Endometrial microvascular endothelial cells (primary cell): ENCODE measurements around the gene CDK8. TPM values are rescaled to one million over a fixed set of nuclear protein-coding genes. Genes with fewer than 3 reads are reported as not detected.

Experiments used
- in situ Hi-C: cut with HindIII; loops from 2 replicates; pipeline ENCODE4 v1.10.0; 2017; ENCODE audit warnings: low sequenced_read_pairs, low pct_unique_long_range_greater_than_20kb; ENCODE audit errors: inconsistent ontology term
- total RNA-seq: library from RNA; depleted of rRNA; stranded (reverse); fragments of >200 nt; gene quantifications from one replicate; pipeline ENCODE4 v1.2.3, GENCODE V29; 2015; ENCODE audit errors: inconsistent ontology term

Gene CDK8
- total RNA-seq = 11.8 TPM

DNA sequence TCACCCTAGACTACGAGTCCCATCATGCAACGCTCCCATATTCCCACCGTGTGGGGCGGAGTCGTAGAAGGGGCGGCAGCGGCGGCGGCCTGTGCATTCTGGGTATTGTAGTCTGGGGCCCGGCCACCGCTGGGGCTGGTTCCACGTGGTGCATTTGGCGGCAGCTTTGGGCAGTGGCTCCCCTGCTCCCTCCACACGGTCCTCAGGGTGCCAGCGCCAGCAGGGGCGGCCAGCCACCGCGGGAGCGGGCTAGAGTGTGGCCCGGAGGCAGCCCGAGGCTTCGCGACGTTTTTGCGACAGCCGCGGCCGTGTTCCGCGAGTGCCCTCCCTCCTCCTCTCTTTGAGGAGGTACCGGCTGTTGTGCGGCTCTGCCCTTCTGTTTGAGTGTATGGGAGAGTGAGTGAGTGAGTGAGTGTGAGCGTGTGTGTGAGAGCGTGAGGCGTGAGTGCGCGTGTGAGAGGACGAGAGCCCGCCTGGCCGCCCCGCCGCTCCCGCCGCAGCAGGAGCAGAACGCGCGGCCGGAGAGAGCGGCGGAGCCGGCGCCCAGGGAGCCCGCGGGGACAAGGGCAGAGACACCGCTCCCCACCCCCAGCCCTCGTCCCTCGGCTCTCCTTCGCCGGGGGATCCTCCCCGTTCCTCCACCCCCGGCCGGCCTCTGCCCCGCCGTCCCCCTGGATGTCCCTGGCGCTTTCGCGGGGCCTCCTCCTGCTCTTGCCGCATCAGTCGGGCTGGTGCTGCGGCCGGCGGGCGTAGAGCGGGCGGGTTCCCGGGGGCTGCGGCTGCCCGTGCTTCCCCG lies at the start of gene CDK8:
Gene CDK8 (plus strand): TSS at position 343 of the 796 bp plus-strand sequence. CDS start 513 bp downstream, outside the sequence.
- in situ Hi-C loops = no loop called here

DNA sequence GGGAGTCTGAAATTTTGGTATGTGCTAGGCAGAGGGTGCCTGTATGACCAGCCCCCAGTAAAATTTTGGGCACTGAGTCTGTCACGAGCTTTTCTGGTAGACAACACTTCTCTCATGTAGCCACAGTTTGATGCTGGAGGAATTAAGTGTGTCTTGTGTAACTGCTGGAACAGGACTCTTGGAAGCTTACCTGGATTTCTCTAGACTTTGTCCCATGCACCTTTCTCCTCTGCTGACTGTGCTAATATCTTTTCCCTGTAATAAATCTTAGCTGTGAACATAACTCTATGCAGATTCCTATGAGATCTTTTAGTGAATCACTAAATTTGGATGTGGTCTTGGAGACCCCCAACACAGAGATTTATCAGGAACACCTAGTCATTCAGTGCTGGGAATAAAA lies 45.6 kb upstream of the CDK8 start:
- in situ Hi-C loops = no loop called here

DNA sequence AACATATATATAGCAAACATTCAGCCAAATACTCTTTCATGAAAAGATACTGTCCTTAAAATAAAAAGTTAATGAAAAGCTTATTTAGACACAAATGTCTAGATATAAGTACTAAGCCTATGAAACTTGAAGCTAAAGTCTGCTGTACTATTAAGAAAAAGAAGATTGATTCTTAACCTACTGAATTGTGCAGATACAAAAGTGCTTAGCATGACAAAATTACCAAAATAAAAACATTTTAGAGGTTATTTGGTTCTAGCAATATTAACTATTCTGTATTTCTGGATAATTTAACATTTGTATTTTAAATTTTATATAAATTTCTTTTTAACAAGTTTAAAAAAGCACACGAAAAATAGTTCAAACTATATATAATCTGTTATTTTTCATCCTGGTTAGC lies 40.6 kb upstream of the CDK8 start:
- in situ Hi-C loops = no loop called here

DNA sequence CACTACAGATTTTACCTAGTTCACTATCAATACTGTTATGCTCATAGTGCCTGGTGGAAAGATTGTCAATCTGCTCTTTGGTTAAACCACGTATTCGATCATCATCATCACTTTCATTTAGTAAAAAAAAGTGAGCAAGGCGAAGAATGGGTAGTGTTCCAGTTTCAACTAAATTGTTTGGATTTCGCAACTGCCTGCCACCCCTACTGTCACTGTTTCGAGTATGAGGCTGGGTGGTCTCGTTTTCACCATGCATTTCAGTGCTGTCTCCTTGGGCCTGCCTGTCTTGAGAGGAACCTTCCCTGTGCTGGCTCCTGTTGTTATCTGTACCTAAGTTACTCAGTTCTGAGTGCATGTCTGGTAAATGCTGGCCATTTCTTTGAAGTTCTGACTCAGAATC lies 39.9 kb upstream of the CDK8 start:
- in situ Hi-C loops = no loop called here

DNA sequence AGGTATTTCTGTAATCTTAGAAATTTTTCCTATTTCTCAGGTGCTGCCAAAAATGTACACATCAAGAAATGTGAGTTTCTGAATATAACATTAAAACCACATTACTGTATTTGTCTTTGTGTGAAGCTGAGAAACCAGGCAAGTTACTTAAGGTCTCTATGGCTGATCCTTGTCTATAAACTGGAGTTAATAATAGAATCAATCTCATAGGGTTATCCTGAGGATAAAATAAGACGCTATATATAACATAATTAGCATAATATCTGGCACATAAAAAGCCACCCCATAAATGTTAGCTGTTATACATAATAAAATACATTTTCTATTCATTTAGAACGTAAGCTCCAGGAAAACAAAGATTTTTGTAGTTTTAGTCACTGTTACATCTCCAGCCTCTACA lies 37.9 kb upstream of the CDK8 start:
- in situ Hi-C loops = no loop called here

DNA sequence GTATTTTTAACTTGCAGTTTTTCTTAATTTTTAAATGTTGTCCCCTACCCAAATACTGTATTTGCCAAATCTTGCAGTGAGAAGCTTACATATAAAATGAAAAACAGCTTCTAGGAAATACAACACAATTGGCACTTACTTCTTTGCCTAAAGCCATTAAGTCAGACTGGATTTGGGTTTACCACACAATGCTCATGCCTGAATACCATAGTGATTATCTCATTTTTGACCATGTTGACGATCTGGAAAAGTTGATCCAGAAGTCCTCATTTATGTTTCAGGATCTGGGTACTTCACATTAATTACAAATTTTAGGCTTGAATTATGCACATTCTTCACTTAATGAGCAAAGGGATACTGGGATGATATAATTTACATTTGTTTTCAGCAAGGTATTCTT lies 34.2 kb upstream of the CDK8 start:
- in situ Hi-C loops = no loop called here

DNA sequence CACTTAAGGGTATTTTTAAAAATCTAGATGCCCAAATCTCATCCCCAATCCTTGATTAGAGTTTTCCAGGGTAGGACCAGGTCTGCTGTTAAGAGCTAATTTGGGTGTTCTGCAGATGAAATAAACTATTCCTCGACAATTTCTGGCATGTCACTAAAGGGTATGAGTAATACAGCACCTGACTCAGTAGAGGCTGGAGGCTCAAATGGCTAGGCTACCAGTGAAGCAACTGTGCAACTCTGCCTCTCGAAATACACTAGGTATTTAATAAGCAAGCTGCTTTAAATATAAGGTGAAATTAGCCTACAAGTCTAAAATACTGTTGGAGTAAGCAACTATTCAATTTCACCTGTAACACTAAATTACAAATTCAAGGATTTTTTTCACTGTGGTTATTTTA lies 33.4 kb upstream of the CDK8 start:
- in situ Hi-C loops = no loop called here

DNA sequence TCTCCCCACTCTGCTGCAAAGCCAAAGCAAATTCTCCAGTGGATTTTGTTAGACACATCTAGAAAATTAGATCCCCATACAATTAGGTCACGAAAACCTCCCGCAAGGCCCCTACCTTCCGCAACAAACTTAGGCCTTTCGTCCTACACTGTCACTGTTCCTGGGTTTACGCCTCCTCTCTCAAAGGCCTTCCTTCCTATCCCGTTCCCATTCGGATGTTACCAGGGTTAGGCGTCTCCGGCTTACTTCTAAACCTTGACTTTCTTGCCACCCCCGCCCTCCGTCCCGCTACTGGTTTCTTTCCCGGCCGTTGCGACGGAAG lies 32.6 kb upstream of the CDK8 start:
- in situ Hi-C loops = no loop called here

DNA sequence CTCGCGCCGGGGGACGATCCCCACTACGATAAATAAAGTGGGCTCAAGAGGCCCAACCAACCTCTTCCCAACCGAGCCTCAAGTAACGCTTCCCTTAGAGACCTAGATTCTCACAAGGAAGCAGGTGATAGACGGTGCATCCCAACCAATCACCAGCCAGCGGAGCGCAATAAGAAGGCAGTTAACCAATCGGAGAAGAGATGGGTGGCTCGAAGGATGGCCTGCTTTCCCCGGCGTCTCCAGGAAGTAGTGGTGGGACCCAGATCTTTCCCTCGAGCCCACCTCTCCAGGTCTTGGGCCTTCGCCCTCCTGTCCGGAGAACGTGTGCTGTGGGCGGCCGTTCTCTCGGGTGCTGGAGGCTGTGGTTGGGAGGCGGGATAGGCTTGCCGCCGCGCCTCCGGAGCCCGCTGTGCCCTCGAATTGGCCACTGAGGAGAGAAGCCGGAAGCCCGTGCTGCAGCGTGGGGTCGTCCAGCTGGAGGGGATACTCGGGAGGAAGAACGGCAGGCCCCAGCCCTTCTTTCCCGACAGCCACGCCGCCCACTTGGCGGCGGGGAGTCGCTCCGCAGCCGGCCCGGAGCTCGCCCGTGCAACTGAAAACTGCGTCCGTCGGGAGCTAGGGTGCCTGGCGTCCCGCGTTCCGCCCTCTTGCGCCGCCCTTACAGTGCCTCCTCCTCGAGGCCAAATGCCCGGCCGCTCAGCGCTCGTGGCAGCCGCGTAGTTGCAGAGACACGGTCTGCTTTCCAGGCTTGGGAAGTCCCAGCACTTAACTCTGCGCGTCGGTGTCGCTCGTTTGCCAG lies 32.0 kb upstream of the CDK8 start, which contains the start of gene RNF6:
Gene RNF6 (minus strand): TSS at position 594 of the 799 bp plus-strand sequence. CDS start 2,665 bp downstream, outside the sequence.
- in situ Hi-C loops = no loop called here

DNA sequence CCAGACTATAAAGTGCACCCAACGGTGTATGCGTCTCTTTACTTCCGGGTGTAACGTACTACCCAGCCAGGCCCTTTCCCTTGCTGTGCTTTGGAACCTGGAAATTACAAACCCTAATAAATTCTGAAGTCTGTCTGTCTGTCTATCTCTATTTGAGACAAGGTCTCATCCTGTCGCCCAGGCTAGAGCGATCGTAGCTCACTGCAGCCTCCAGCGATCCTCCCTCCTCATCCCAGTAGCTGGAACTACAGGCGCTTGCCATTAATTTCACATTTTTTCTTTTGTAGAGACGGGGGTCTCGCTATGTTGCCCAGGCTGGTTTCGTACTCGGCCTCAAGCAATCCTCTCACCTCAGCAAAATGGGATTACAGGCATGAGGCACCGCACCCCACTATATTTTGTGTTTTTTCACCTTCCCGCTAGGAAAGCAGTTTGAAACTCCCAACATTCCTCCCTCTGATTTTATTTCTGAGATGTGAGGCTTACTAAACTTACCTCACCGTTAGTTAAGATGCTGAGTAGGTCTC lies 31.3 kb upstream of the CDK8 start:
- in situ Hi-C loops = no loop called here

DNA sequence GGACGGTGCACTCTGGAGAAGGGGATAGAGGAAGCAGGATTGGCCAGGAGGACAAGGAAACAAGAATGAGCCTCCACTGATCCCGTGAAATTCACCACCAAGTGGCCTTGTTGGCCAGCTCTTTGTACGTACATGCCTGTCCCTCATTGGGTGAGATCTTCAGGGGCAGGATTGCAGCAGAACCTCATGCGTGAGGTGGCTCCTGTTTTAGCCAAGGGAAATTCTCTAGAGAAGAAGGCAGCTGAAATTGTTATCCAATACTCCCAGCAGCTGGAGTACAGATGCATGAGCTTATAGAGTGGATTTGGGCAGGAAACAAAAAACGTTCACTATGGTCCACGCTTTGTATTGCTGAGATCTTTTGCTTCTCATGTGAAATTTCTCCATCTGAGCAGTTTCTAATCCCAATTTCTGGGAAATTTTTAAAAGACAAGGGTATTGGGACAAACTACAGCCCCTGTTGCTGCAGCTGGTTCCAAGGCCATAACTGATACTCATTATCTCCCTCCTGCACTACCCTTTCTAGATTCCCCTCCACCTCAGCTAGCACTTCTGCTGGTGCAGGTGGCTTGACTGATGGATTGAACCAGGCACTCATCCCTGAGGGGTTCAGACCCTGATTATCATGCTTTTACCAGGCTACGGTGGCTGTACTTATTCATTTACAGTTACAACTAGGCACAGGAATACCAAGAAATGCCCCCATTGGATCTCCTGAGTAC lies 27.9 kb upstream of the CDK8 start:
- in situ Hi-C loops = no loop called here

DNA sequence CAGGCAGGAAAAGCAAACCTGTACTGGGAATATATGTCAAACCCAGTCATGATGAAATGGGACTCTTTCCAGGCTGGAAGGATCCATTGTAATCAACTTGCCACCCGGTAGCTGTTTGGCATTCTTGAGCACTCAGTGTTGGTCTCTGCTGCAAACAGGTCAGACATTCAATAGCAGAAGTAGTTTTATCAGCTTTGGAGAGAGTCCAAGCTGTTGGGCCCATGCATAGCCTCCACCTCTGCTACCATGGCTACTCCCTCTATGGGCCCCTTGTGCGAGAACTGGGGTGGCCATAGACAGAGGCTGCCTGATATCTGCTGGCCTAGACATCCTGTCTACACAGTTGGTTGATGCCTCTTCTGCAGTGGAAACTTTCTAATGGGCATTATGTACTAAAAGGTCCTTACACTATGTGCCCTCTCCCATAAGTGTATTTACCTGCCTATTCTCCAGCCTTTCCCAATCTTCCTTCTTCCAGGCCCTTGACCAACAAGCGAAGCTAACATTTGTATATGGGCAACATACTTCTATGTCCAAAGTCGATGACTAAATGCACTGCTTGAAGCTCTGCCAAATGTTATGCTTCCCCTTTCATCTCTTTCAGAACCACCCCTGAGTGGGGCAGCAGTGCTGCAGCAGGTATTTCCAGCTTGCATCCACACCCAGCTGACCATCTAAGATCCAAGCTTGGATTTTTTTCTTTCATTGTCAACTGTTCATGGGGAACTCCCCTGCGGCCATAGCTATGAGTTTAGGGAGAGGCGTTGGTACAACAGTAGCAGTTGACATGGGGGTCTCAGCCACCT lies 26.6 kb upstream of the CDK8 start:
- in situ Hi-C loops = no loop called here

DNA sequence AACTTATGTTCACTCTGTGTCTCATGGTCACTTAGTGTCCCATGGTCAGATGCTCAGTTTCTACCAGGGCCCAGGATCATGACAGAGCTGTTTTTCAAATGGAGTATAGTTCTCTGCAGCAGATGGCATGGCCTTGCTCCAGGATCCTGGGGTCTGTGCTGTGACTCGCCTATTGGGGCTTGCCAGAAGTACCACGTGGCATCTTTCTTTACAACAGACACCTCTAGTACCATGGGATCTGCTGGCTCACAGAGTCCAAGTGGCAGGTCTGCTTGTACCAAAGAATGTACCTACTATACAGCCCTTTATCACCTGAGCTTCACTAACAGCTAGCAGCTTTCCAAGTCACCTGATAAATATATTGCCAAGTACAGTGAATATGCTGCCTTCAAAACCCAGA lies 25.8 kb upstream of the CDK8 start:
- in situ Hi-C loops = no loop called here

DNA sequence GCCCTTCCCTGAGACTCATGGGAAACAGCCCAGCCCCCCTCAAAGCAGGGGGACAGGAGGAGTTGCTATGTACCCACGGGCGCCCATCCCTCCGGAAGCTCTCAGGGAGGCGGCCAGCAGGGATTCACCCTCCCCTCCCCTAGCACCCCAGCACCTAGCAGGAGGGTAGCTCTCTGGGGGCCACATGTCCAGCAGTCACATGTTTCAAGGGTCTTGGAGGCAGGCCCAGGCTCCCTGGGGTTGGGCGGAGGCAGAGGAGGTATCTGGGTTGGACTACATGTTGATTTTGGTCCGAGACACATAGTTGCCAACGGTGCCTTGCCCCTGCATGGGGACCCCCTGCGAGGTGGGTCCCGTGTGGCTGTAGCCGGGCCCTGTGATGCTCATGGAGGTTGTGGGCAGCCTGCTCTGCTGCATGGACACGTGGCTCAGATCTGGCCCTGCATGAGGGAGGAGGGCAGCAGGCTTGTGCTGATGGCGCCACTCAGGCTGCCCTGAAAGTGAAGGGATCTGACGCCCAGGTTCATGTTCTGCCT lies 24.8 kb upstream of the CDK8 start:
- in situ Hi-C loops = no loop called here

DNA sequence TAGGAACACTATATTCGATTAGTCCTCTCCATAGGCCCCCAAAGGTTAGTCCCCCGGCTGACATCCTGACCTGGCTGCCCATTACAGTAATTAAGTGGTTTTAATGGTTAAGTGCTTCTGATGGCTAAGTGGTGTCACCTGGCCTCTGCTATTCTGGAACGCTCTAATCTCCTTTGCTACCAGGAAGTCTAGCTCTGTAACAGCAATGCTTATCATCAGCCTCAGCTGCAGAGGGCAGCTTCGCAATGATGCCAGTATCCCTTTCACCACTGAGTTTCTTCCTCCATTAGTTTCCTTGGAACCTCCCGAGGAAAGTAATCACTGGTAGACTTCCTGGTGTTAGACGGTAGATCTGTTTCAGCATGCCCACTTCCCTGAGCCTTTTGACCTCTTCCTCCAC lies 23.2 kb upstream of the CDK8 start:
- in situ Hi-C loops = no loop called here

DNA sequence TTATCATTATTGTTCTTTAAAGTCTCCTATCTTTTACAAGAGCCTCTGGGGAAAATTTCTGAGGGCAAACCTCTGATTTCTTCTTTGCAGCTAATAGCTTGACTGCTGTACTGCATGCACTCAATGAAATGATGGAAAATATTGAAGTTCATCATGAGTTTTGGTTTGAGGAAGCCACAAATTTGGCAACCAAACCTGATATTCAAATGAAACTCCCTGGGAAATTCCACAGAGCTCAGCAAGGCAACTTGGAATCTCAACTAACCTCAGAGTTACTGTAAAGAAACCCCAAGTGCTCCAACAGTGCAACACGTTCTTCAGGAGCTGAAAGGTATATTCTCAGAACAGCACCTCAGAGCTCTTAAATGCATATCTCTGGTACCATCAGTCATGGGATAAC lies 17.6 kb upstream of the CDK8 start:
- in situ Hi-C loops = no loop called here

DNA sequence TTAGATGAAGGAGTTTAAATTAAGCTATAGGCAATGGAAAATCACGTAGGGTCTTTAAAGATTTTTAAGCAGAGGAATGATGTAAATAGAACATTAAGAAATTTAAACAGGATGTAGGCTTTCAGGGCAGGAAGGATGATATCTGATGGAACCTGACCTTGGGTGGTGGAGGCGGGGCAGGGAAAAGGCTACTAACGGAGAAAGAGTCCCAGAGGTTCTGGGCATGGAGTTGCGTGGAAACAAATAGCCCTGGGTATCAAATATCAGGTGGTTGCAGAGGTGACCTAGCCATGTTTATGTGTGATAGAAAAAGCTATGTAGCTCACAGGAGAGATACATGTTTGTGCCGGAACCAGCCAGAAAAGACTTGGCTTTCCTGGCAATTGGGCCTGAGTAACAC lies 7.8 kb upstream of the CDK8 start:
- in situ Hi-C loops = no loop called here

DNA sequence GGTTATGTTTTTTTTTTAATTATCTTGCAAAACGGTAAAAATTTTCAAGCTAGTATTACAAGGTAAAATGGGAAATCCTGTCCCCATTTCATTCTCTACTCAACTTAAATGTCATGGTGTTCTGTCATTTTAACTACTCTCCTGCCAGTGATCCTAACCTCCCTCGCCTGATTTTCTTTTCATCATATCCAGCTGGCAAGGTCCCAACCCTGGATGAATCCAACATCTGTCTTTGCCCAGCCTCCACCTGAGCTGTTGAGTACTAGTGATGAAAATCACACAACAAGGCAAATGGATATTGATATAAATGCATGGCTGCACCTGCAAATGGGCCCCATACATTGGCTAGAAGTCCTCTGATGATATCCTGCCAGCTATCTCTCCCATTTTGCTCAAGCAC lies 6.9 kb upstream of the CDK8 start:
- in situ Hi-C loops = no loop called here
